ENCODE results near the gene RAB36.

The RAB36 gene

GRCh38 chr22:23202812-23203451 is 57.7 kb downstream of the RAB36 start:
- Mint-ChIP-seq H3K36me3 (ENCODE audit: insufficient read depth) (peaks cover 49% of the 10 kb centered on the region), H3K27me3 (no peaks in the 10 kb centered on the region), H3K9me3 (no peaks in the 10 kb centered on the region), H3K4me3 (no peak overlapping the region), H3K4me1 (ENCODE audit: low read depth in 2 of 2) (peaks cover 41 to 47% of the 10 kb centered on the region in 2 donors), H3K27ac (peak overlapping the region in 1 of 2 donors; percentile 79)
- ATAC-seq (replicated peaks) (no peak), DNase-seq (no peak)

DNA sequence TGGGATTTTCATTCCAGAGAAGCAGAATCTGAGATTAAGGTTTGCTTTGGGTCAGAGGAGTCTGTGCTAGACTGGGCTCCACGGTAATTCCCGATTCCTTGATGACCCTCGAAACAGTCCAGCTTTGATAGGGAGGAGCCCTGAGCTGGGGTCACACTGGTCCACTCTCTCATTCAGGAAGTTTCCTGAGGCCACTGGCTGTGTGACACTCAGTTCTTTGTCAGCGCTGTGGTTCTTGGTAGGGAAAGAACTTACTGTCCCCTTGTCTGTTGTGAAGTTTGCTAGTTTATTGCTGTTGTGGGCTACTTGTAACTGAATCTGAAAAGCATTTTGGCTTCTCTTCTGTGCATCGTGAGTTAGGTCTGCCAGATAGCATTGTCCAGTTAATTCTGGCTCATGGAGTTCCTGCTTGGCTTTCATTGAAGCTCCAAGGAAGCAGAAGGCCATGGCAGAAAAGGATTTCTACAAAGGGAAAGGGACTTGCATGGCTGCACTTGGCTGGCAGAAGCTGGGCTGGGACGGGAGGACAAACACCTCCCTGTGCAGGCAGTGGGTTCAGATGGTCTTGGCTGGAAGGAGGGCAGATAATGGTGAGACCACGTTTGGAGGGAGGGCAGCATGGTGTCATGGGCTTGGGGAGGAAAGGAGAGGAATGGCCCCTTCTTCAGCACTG is 58.3 kb downstream of the RAB36 start:
- Mint-ChIP-seq H3K9me3 (no peaks in the 10 kb centered on the region), H3K4me3 (no peak overlapping the region), H3K27me3 (no peaks in the 10 kb centered on the region), H3K27ac (peak overlapping the region in 1 of 2 donors; percentile 79), H3K4me1 (ENCODE audit: low read depth in 2 of 2) (peaks cover 38 to 42% of the 10 kb centered on the region in 2 donors), H3K36me3 (ENCODE audit: insufficient read depth) (peaks cover 46% of the 10 kb centered on the region)
- DNase-seq (no peak), ATAC-seq (replicated peaks) (no peak)

DNA sequence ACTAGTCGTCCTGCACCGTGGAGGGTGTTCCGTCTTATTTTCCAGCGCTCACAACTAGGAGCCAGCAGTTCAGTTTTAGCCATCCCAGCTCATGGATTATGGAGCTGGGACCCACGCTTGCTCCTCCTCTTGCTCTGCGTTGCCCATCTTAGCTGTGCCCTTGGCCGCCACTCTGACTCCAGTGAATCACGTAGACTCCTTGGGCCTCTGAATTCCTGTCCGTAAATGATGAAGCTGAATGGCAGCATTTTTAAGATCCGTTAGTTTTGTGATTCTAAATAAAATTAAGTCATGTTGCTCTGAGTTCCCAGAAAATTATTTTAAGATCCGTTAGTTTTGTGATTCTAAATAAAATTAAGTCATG is 58.8 kb downstream of the RAB36 start:
- Mint-ChIP-seq H3K4me1 (ENCODE audit: low read depth in 2 of 2) (peaks cover 38 to 41% of the 10 kb centered on the region in 2 donors), H3K9me3 (no peaks in the 10 kb centered on the region), H3K4me3 (no peak overlapping the region), H3K36me3 (ENCODE audit: insufficient read depth) (peaks cover 40% of the 10 kb centered on the region), H3K27ac (no peak overlapping the region), H3K27me3 (no peaks in the 10 kb centered on the region)
- ATAC-seq (replicated peaks), result no peak
- no peak for DNase-seq

GRCh38 chr22:23204541-23205157 is 59.4 kb downstream of the RAB36 start:
- no peaks in the 10 kb centered on the region for H3K9me3 Mint-ChIP-seq
- ATAC-seq (replicated peaks), result no peak
- no peak for DNase-seq
- peaks cover 34 to 35% of the 10 kb centered on the region in 2 donors for H3K4me1 Mint-ChIP-seq (ENCODE audit: low read depth in 2 of 2)
- H3K36me3 Mint-ChIP-seq (ENCODE audit: insufficient read depth), result peaks cover 37% of the 10 kb centered on the region
- H3K27ac Mint-ChIP-seq, result peak overlapping the region in 1 of 2 donors; percentile 13
- no peak overlapping the region for H3K4me3 Mint-ChIP-seq
- no peaks in the 10 kb centered on the region for H3K27me3 Mint-ChIP-seq

- no peaks in the 10 kb centered on the region for H3K9me3 Mint-ChIP-seq
- DNase-seq (no peak), ATAC-seq (replicated peaks) (no peak)
- peaks cover 33 to 36% of the 10 kb centered on the region in 2 donors for H3K4me1 Mint-ChIP-seq (ENCODE audit: low read depth in 2 of 2)
- H3K27ac Mint-ChIP-seq, result peak overlapping the region in 1 of 2 donors; percentile 13
- H3K27me3 Mint-ChIP-seq, result no peaks in the 10 kb centered on the region
- no peak overlapping the region for H3K4me3 Mint-ChIP-seq
- H3K36me3 Mint-ChIP-seq (ENCODE audit: insufficient read depth), result peaks cover 36% of the 10 kb centered on the region
Measured at GRCh38 chr22:23205339-23206049, 60.2 kb downstream of the RAB36 start.

GRCh38 chr22:23206915-23207314 is 61.6 kb downstream of the RAB36 start:
- peaks cover 26% of the 10 kb centered on the region for H3K36me3 Mint-ChIP-seq (ENCODE audit: insufficient read depth)
- no peak for DNase-seq
- no peak for ATAC-seq (replicated peaks)
- H3K27me3 Mint-ChIP-seq, result no peaks in the 10 kb centered on the region
- H3K9me3 Mint-ChIP-seq, result no peaks in the 10 kb centered on the region
- no peak overlapping the region for H3K4me3 Mint-ChIP-seq
- peaks cover 31% of the 10 kb centered on the region in 2 donors for H3K4me1 Mint-ChIP-seq (ENCODE audit: low read depth in 2 of 2)
- H3K27ac Mint-ChIP-seq, result peak overlapping the region in 1 of 2 donors; percentile 51

DNA sequence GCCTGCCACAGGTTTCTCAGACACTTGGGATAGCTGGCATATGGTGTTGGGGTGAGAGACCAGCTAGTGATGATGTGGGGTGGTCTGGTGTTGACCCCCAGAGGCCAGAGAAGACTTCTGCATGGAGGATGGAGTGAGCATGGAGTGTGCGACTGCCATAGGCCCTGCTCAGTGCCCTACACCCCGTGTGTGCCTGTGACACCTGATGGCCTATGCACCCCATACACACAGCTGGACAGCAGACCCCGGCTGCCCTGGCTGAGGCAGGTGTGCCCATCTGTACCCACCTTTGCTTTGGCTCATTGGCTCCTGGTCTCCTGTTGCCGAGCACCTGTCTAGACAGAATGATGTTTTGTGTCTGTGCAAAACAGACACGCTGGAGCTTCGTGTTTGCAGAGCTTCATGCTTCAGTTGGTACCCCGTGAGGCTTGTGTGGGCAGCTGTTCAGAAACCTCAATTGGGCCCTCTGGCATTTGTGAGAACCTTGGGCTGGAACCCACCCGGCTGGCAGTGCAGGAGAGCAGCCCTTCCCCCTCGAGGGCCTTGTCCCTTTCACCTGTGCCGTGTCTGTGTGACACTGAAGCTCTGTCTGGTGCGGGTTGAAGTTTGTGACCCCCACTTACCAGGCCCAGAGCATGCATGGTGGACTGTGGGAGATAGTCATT is 62.6 kb downstream of the RAB36 start:
- Mint-ChIP-seq H3K36me3 (ENCODE audit: insufficient read depth) (peaks cover 27% of the 10 kb centered on the region), H3K4me3 (no peak overlapping the region), H3K27me3 (no peaks in the 10 kb centered on the region), H3K9me3 (no peaks in the 10 kb centered on the region), H3K27ac (peak overlapping the region; percentile 51 to 91), H3K4me1 (ENCODE audit: low read depth in 2 of 2) (peaks cover 32 to 38% of the 10 kb centered on the region in 2 donors)
- ATAC-seq (replicated peaks), result no peak
- DNase-seq, result no peak

- Mint-ChIP-seq H3K9me3 (no peaks in the 10 kb centered on the region), H3K36me3 (ENCODE audit: insufficient read depth) (peaks cover 26% of the 10 kb centered on the region), H3K4me1 (ENCODE audit: low read depth in 2 of 2) (peaks cover 36 to 55% of the 10 kb centered on the region in 2 donors), H3K27me3 (no peaks in the 10 kb centered on the region), H3K27ac (peak overlapping the region in 1 of 2 donors; percentile 10), H3K4me3 (peak overlapping the region in 1 of 2 donors; percentile 3)
- DNase-seq (no peak), ATAC-seq (replicated peaks) (no peak)
Measured at GRCh38 chr22:23210428-23211170, 65.3 kb downstream of the RAB36 start.

- H3K4me3 Mint-ChIP-seq, result no peak overlapping the region
- H3K27ac Mint-ChIP-seq, result peak overlapping the region; percentile 85 to 88
- DNase-seq (no peak), ATAC-seq (replicated peaks) (no peak)
- no peaks in the 10 kb centered on the region for H3K27me3 Mint-ChIP-seq
- H3K9me3 Mint-ChIP-seq, result no peaks in the 10 kb centered on the region
- peaks cover 43 to 62% of the 10 kb centered on the region in 2 donors for H3K4me1 Mint-ChIP-seq (ENCODE audit: low read depth in 2 of 2)
- H3K36me3 Mint-ChIP-seq (ENCODE audit: insufficient read depth), result peaks cover 22% of the 10 kb centered on the region
Measured at GRCh38 chr22:23211622-23212021, 66.3 kb downstream of the RAB36 start.

GRCh38 chr22:23212061-23213021 is 67.1 kb downstream of the RAB36 start:
- Mint-ChIP-seq H3K9me3 (no peaks in the 10 kb centered on the region), H3K4me3 (no peak overlapping the region), H3K36me3 (ENCODE audit: insufficient read depth) (peaks cover 21% of the 10 kb centered on the region), H3K27ac (peak overlapping the region; percentile 85 to 88), H3K4me1 (ENCODE audit: low read depth in 2 of 2) (peaks cover 46 to 62% of the 10 kb centered on the region in 2 donors), H3K27me3 (no peaks in the 10 kb centered on the region)
- ATAC-seq (replicated peaks) (no peak), DNase-seq (no peak)

DNA sequence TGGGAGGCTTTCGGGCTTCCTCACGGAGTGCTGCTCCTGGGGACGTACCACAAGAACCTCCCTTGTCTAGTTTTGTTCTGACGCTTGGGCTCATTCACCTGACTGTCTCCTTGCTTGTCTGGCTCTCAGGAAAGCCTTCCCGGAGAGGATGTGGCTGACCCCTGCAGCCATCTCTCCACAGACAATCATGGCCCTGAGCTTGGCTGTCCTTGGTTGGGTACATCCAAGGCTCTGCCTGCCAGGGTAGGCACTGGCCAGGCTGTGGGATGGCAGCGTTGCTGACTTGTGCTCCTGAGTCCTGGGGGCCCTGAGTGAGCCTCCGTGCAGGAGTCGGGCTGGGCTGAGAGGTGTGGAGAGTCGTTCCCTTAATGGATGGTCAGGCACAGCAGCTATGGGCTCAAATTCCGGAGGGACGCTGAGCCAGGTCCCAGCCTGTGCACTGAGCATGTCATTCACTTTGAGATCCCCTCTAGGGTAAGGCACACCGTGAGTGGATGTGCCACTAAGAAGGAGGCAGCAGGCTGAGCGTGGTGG is 67.8 kb downstream of the RAB36 start:
- DNase-seq, result no peak
- Mint-ChIP-seq H3K9me3 (no peaks in the 10 kb centered on the region), H3K27ac (peak overlapping the region; percentile 44 to 88), H3K4me3 (no peak overlapping the region), H3K27me3 (no peaks in the 10 kb centered on the region), H3K4me1 (ENCODE audit: low read depth in 2 of 2) (peaks cover 46 to 64% of the 10 kb centered on the region in 2 donors), H3K36me3 (ENCODE audit: insufficient read depth) (peaks cover 22% of the 10 kb centered on the region)
- no peak for ATAC-seq (replicated peaks)

All from effector memory CD8-positive, alpha-beta T cell (primary cell).